A673 (cell line): Measurements from ENCODE around the gene CALN1. TPM values are rescaled to one million over a fixed set of nuclear protein-coding genes. Genes with fewer than 3 reads are reported as not detected.

ENCODE experiments used
- BruUV-seq: library from RNA; stranded (reverse); fragments of 400-500 nt; replicated peaks from 2 replicates; lab custom pipeline; 2021; lab: Mats Ljungman, UMichigan
- CTCF ChIA-PET: fragments of 300-600 bp; sonication (Branson Sonifier 250); formaldehyde crosslinking; loops from one replicate; lab custom pipeline; 2022; ENCODE audit warnings: antibody characterized with exemption; lab: Charles Lee
- POLR2A ChIA-PET: fragments of 300-600 bp; sonication (Branson Sonifier 250); formaldehyde crosslinking; loops from one replicate; lab custom pipeline; 2022; ENCODE audit warnings: antibody characterized with exemption; ENCODE audit not compliant: low non-redundant PET; lab: Charles Lee
- DNase-seq: peaks from one replicate; pipeline ENCODE4 v3.0.0-alpha.2; 2015; ENCODE audit warnings: low spot score
- H3K27ac ChIP-seq: fragments of 200-600 bp; sonication (generic); 2 replicates; pipeline ENCODE4 v1.5.1; 2016; ENCODE audit warnings: mixed run types, low read depth, mild to moderate bottlenecking, mixed read lengths, antibody characterized with exemption, low read length; ENCODE audit not compliant: poor library complexity, severe bottlenecking
- H3K27me3 ChIP-seq: fragments of 200-600 bp; sonication (generic); replicated peaks from 2 replicates; pipeline ENCODE4 v1.6.1; 2017; ENCODE audit warnings: mixed run types, low read depth, mild to moderate bottlenecking, mixed read lengths, antibody characterized with exemption, low read length; ENCODE audit not compliant: insufficient read depth, poor library complexity
- H3K36me3 ChIP-seq: fragments of 200-600 bp; sonication (generic); 2 replicates; pipeline ENCODE4 v1.6.1; 2016; ENCODE audit warnings: mixed run types, mild to moderate bottlenecking, mixed read lengths, antibody characterized with exemption, low read length; ENCODE audit not compliant: insufficient read depth, poor library complexity, severe bottlenecking
- H3K4me1 ChIP-seq: fragments of 200-600 bp; sonication (generic); 2 replicates; pipeline ENCODE4 v1.6.1; 2017; ENCODE audit warnings: mixed run types, mild to moderate bottlenecking, mixed read lengths, antibody characterized with exemption, low read length; ENCODE audit not compliant: insufficient read depth, poor library complexity, severe bottlenecking
- H3K4me3 ChIP-seq: fragments of 200-600 bp; sonication (generic); 2 replicates; pipeline ENCODE4 v1.5.1; 2016; ENCODE audit warnings: low read depth, mixed run types, mild to moderate bottlenecking, mixed read lengths, low read length; ENCODE audit not compliant: poor library complexity, severe bottlenecking
- H3K9me3 ChIP-seq: fragments of 200-600 bp; sonication (generic); 2 replicates; pipeline ENCODE4 v1.6.1; 2016; ENCODE audit warnings: mixed run types, low read depth, mild to moderate bottlenecking, mixed read lengths, antibody characterized with exemption, low read length; ENCODE audit not compliant: poor library complexity, severe bottlenecking
- CTCF ChIP-seq: fragments of 300-800, 200-600 bp; sonication (generic); conservative IDR thresholded peaks from 2 replicates; pipeline ENCODE4 v1.5.1; 2017; ENCODE audit warnings: low read depth, mild to moderate bottlenecking, antibody characterized with exemption, low read length, moderate library complexity, mixed read lengths
- EZH2 ChIP-seq: fragments of 200-600 bp; sonication (generic); IDR thresholded peaks from 2 replicates; pipeline ENCODE4 v1.6.1; 2017; ENCODE audit warnings: borderline replicate concordance, low read depth, mild to moderate bottlenecking, mixed read lengths, antibody characterized with exemption, low read length; ENCODE audit not compliant: poor library complexity, severe bottlenecking
- intact Hi-C: fragments of 100-400 bp; cut with micrococcal nuclease; formaldehyde crosslinking; loops from one replicate; pipeline ENCODE4 v1.10.0; 2022; ENCODE audit not compliant: unreplicated experiment
- total RNA-seq: library from RNA; stranded (reverse); gene quantifications from 2 replicates; pipeline ENCODE4 v1.2.3, GENCODE V29; 2021

Gene CALN1
- total RNA-seq, 1 experiment from 2014 or later, result not detected

- Histone ChIP-seq H3K4me1 (no peaks in the 10 kb centered on the region), H3K4me3 (no peak overlapping the region), H3K9me3 (peaks cover 9% of the 10 kb centered on the region), H3K27me3 (no peaks in the 10 kb centered on the region), H3K36me3 (no peaks in the 10 kb centered on the region), H3K27ac (no peak overlapping the region)
- no TSS peak for BruUV-seq
- no peak for DNase-seq
- TF ChIP-seq EZH2 (no peak), CTCF (no peak)
- ChIA-PET CTCF (no interaction called here), POLR2A (no interaction called here)
- intact Hi-C loops, result no loop called here
These were observed 230.1 kb downstream of the CALN1 start for GRCh38 chr7:72182036-72182435.

- no TSS peak for BruUV-seq
- H3K36me3 ChIP-seq, result no peaks in the 10 kb centered on the region
- intact Hi-C loops, result no loop called here
- peaks cover 33% of the 10 kb centered on the region for H3K9me3 ChIP-seq
- H3K27me3 ChIP-seq, result no peaks in the 10 kb centered on the region
- ChIA-PET CTCF (no interaction called here), POLR2A (no interaction called here)
- H3K4me1 ChIP-seq, result no peaks in the 10 kb centered on the region
- DNase-seq, result no peak
- no peak overlapping the region for H3K27ac ChIP-seq
- TF ChIP-seq CTCF (no peak), EZH2 (no peak)
- no peak overlapping the region for H3K4me3 ChIP-seq
These were observed 235.3 kb downstream of the CALN1 start for GRCh38 chr7:72176875-72177274.

- intact Hi-C loops, result no loop called here
- TF ChIP-seq CTCF, result no peak
- Histone ChIP-seq H3K9me3 (peaks cover 30% of the 10 kb centered on the region), H3K27me3 (no peaks in the 10 kb centered on the region), H3K4me3 (no peak overlapping the region), H3K4me1 (no peaks in the 10 kb centered on the region), H3K36me3 (no peaks in the 10 kb centered on the region), H3K27ac (no peak overlapping the region)
- no peak for DNase-seq
- BruUV-seq, result no TSS peak
- CTCF ChIA-PET, result no interaction called here
- POLR2A ChIA-PET, result no interaction called here
These were observed 241.7 kb downstream of the CALN1 start for GRCh38 chr7:72170475-72170874.
